Measurements from ENCODE around the gene LTK. TPM values are rescaled to one million over a fixed set of nuclear protein-coding genes. Genes with fewer than 3 reads are reported as not detected.

Gene LTK
- total RNA-seq, 1 experiment from 2014 or later = not detected

DNA sequence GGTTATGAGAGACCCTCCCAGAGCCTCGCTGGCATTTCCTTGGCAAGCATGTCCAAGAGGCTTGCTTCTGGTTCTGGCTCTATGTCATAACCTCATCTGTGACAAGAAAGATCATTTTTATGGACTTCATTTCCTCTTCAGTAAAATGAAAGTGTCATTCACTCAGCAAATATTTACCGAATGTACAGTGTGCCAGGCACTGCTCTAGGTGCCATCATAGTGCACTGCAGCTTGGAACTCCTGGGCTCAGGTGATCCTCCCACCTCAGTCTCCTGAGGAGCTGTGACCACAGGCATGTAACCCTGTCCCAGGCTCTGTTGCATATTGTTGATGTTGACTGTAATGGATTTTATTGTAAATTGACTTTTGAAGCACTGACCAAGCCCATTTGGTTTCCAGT, 38.7 kb downstream of the LTK start:
- Histone ChIP-seq H3K27me3 (ENCODE audit: control insufficient read depth, insufficient read depth, low read length) (no peaks in the 10 kb centered on the region), H3K27ac (ENCODE audit: low read length) (no peak overlapping the region), H3K4me3 (ENCODE audit: low read depth in 2 of 2, low read length in 2 of 2) (no peak overlapping the region), H3K4me1 (ENCODE audit: control insufficient read depth, insufficient read depth, low read length) (no peaks in the 10 kb centered on the region), H3K9me3 (ENCODE audit: control insufficient read depth, insufficient read depth, low read depth, low read length) (no peaks in the 10 kb centered on the region), H3K36me3 (ENCODE audit: control insufficient read depth, insufficient read depth, low read length) (peaks cover 30% of the 10 kb centered on the region)
- ATAC-seq (no peak; the same call in 1 of the 2 replicates), DNase-seq (ENCODE audit: low read depth, low spot score) (no peak)
- intact Hi-C loops (cut with micrococcal nuclease; ENCODE audit: unreplicated experiment) = no loop called here
- TF ChIP-seq, protein P1, sequence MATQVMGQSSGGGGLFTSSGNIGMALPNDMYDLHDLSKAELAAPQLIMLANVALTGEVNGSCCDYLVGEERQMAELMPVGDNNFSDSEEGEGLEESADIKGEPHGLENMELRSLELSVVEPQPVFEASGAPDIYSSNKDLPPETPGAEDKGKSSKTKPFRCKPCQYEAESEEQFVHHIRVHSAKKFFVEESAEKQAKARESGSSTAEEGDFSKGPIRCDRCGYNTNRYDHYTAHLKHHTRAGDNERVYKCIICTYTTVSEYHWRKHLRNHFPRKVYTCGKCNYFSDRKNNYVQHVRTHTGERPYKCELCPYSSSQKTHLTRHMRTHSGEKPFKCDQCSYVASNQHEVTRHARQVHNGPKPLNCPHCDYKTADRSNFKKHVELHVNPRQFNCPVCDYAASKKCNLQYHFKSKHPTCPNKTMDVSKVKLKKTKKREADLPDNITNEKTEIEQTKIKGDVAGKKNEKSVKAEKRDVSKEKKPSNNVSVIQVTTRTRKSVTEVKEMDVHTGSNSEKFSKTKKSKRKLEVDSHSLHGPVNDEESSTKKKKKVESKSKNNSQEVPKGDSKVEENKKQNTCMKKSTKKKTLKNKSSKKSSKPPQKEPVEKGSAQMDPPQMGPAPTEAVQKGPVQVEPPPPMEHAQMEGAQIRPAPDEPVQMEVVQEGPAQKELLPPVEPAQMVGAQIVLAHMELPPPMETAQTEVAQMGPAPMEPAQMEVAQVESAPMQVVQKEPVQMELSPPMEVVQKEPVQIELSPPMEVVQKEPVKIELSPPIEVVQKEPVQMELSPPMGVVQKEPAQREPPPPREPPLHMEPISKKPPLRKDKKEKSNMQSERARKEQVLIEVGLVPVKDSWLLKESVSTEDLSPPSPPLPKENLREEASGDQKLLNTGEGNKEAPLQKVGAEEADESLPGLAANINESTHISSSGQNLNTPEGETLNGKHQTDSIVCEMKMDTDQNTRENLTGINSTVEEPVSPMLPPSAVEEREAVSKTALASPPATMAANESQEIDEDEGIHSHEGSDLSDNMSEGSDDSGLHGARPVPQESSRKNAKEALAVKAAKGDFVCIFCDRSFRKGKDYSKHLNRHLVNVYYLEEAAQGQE (IDR thresholded peaks at IDR 0.05; ENCODE audit: insufficient read depth in 1 of 2, low read depth in 2 of 2, low read length in 1 of 2) = no peak
- TF ChIP-seq SIN3A (IDR thresholded peaks at IDR 0.05; ENCODE audit: borderline replicate concordance, insufficient read depth, low read depth, low read length) = no peak
- TF ChIP-seq, protein P2, sequence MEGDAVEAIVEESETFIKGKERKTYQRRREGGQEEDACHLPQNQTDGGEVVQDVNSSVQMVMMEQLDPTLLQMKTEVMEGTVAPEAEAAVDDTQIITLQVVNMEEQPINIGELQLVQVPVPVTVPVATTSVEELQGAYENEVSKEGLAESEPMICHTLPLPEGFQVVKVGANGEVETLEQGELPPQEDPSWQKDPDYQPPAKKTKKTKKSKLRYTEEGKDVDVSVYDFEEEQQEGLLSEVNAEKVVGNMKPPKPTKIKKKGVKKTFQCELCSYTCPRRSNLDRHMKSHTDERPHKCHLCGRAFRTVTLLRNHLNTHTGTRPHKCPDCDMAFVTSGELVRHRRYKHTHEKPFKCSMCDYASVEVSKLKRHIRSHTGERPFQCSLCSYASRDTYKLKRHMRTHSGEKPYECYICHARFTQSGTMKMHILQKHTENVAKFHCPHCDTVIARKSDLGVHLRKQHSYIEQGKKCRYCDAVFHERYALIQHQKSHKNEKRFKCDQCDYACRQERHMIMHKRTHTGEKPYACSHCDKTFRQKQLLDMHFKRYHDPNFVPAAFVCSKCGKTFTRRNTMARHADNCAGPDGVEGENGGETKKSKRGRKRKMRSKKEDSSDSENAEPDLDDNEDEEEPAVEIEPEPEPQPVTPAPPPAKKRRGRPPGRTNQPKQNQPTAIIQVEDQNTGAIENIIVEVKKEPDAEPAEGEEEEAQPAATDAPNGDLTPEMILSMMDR (IDR thresholded peaks at IDR 0.05) = no peak
- no peak for TF ChIP-seq TCF7L2 (IDR thresholded peaks at IDR 0.05; ENCODE audit: low read depth, low read length)
- no peak for TF ChIP-seq POLR2AphosphoS5 (IDR thresholded peaks at IDR 0.05; ENCODE audit: low read depth, low read length)
- CTCF ChIA-PET = no interaction called here
- POLR2A ChIA-PET = no interaction called here
- in situ Hi-C loops (cut with HindIII; ENCODE audit: low pct_unique_long_range_greater_than_20kb, low sequenced_read_pairs) = no loop called here
- BruUV-seq (replicated peaks) = no TSS peak

DNA sequence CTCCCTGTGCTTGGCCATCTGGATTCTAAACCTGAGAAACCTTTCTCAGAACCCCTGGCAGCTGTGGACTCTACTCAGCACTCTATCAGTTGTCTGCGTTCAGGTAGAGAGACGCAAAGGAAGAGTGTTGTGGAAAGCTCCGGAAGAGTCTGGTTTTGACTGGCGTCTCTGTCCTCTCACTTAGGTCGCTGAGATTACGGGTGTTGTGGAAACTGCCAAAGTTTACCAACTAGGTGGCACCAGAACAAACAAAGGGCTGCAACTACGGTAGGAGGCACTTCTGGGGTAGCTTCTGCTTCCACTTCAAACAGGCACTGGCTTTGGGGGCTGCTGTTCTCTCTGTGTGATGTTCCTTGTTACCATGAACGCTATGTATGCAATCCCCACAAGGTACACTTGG, 39.2 kb downstream of the LTK start:
- Histone ChIP-seq H3K9me3 (ENCODE audit: control insufficient read depth, insufficient read depth, low read depth, low read length) (no peaks in the 10 kb centered on the region), H3K4me1 (ENCODE audit: control insufficient read depth, insufficient read depth, low read length) (no peaks in the 10 kb centered on the region), H3K4me3 (ENCODE audit: low read depth in 2 of 2, low read length in 2 of 2) (no peak overlapping the region), H3K27me3 (ENCODE audit: control insufficient read depth, insufficient read depth, low read length) (no peaks in the 10 kb centered on the region), H3K36me3 (ENCODE audit: control insufficient read depth, insufficient read depth, low read length) (peaks cover 30% of the 10 kb centered on the region), H3K27ac (ENCODE audit: low read length) (no peak overlapping the region)
- ATAC-seq (no peak), DNase-seq (ENCODE audit: low read depth, low spot score) (no peak)
- TF ChIP-seq POLR2AphosphoS5 (IDR thresholded peaks at IDR 0.05; ENCODE audit: low read depth, low read length) (no peak), TCF7L2 (IDR thresholded peaks at IDR 0.05; ENCODE audit: low read depth, low read length) (no peak), SIN3A (IDR thresholded peaks at IDR 0.05; ENCODE audit: borderline replicate concordance, insufficient read depth, low read depth, low read length) (no peak)
- TF ChIP-seq, protein P2 (IDR thresholded peaks at IDR 0.05) = no peak
- TF ChIP-seq, protein P1 (IDR thresholded peaks at IDR 0.05; ENCODE audit: insufficient read depth in 1 of 2, low read depth in 2 of 2, low read length in 1 of 2) = no peak
- intact Hi-C loops (cut with micrococcal nuclease; ENCODE audit: unreplicated experiment) (no loop called here), in situ Hi-C loops (cut with HindIII; ENCODE audit: low pct_unique_long_range_greater_than_20kb, low sequenced_read_pairs) (no loop called here)
- BruUV-seq (replicated peaks) = no TSS peak
- ChIA-PET CTCF (no interaction called here), POLR2A (no interaction called here)
